CD14-positive monocyte (primary cell): Measurements from ENCODE around the gene INPP5A. TPM values are rescaled to one million over a fixed set of nuclear protein-coding genes. Genes with fewer than 3 reads are reported as not detected.

ENCODE experiments used
- DNase-seq, 3 donors: peaks; one replicate each; pipeline ENCODE4 v3.0.0-alpha.2; 2011 to 2022
- H2AFZ ChIP-seq: 2 replicates; pipeline ENCODE4 v1.6.0; 2012; ENCODE audit warnings: mild to moderate bottlenecking, low read depth, low read length, inconsistent platforms; ENCODE audit not compliant: insufficient read depth, poor library complexity, severe bottlenecking
- H3K27ac ChIP-seq, 2 donors: 1 replicate in 1 of 2; 2 replicates in 1 of 2; pipeline ENCODE4 v1.5.1; 2012 to 2013; ENCODE audit warnings: low read length in 2 of 2, control low read depth in 1 of 2, inconsistent platforms in 1 of 2, low read depth in 1 of 2, mild to moderate bottlenecking in 1 of 2
- H3K27me3 ChIP-seq, 2 donors: one replicate each; pipeline versions ENCODE4 v1.6.0 to v1.6.1; 2011 to 2013; ENCODE audit warnings: low read length in 2 of 2; ENCODE audit not compliant: control insufficient read depth in 2 of 2, insufficient read depth in 2 of 2
- H3K36me3 ChIP-seq, 2 donors: replicated peaks in 1 of 2; 1 replicate in 1 of 2; 2 replicates in 1 of 2; pipeline versions ENCODE4 v1.5.1 to v1.6.1; 2012 to 2013; ENCODE audit warnings: low read length in 2 of 2, control low read depth in 1 of 2, inconsistent platforms in 1 of 2, mild to moderate bottlenecking in 1 of 2; ENCODE audit not compliant: insufficient read depth in 2 of 2, control insufficient read depth in 1 of 2
- H3K4me1 ChIP-seq, 2 donors: 1 replicate in 1 of 2; 2 replicates in 1 of 2; pipeline versions ENCODE4 v1.5.1 to v1.6.1; 2012 to 2013; ENCODE audit warnings: low read length in 2 of 2, control low read depth in 1 of 2, inconsistent platforms in 1 of 2, mild to moderate bottlenecking in 1 of 2, moderate library complexity in 1 of 2; ENCODE audit not compliant: insufficient read depth in 2 of 2, control insufficient read depth in 1 of 2
- H3K4me2 ChIP-seq: replicated peaks from 2 replicates; pipeline ENCODE3; 2012; ENCODE audit warnings: low read length, moderate library complexity, mild to moderate bottlenecking; ENCODE audit not compliant: poor library complexity, severe bottlenecking; ENCODE audit errors: extremely low read depth
- H3K4me3 ChIP-seq, 3 experiments: fragments of 200-600 bp in 1 of 3; sonication (generic) in 1 of 3; replicated peaks in 1 of 3; 1 replicate in 2 of 3; 2 replicates in 1 of 3; pipeline ENCODE4 v1.5.1; 2011 to 2013; ENCODE audit warnings: low read length in 3 of 3, mild to moderate bottlenecking in 3 of 3, control low read depth in 2 of 3, low read depth in 2 of 3, inconsistent platforms in 1 of 3, moderate library complexity in 1 of 3
- H3K79me2 ChIP-seq: 2 replicates; pipeline ENCODE4 v1.6.0; 2012; ENCODE audit warnings: mild to moderate bottlenecking, control low read depth, inconsistent platforms, low read length, moderate library complexity; ENCODE audit not compliant: insufficient read depth
- H3K9ac ChIP-seq: 2 replicates; pipeline ENCODE4 v1.6.0; 2017; ENCODE audit warnings: low read length, mild to moderate bottlenecking; ENCODE audit not compliant: insufficient read depth, poor library complexity, severe bottlenecking
- H3K9me3 ChIP-seq, 2 donors: replicated peaks in 1 of 2; 1 replicate in 1 of 2; 2 replicates in 1 of 2; pipeline versions ENCODE4 v1.5.1 to v1.6.1; 2012 to 2013; ENCODE audit warnings: low read length in 2 of 2, control low read depth in 1 of 2; ENCODE audit not compliant: control insufficient read depth in 1 of 2, insufficient read depth in 1 of 2
- H4K20me1 ChIP-seq: 2 replicates; pipeline ENCODE4 v1.6.0; 2012; ENCODE audit warnings: mild to moderate bottlenecking, low read length, control low read depth, moderate library complexity; ENCODE audit not compliant: insufficient read depth
- H3K27ac Mint-ChIP-seq, 7 donors: one replicate each; pipeline ENCODE4 v1.8.0; 2020; ENCODE audit warnings: mild to moderate bottlenecking in 7 of 7, mixed read lengths in 7 of 7, moderate library complexity in 6 of 7, inconsistent platforms in 2 of 7
- H3K27me3 Mint-ChIP-seq, 3 donors: one replicate each; pipeline ENCODE4 v1.8.0; 2021 to 2022; ENCODE audit warnings: low read depth in 3 of 3, mild to moderate bottlenecking in 3 of 3, mixed read lengths in 3 of 3, moderate library complexity in 3 of 3, inconsistent platforms in 1 of 3
- H3K36me3 Mint-ChIP-seq, 2 donors: one replicate each; pipeline ENCODE4 v1.8.0; 2020; ENCODE audit warnings: mixed read lengths in 2 of 2, inconsistent platforms in 1 of 2, mild to moderate bottlenecking in 1 of 2
- H3K4me1 Mint-ChIP-seq: one replicate; pipeline ENCODE4 v1.8.0; 2020; ENCODE audit warnings: mild to moderate bottlenecking, mixed read lengths
- H3K4me3 Mint-ChIP-seq, 2 donors: one replicate each; pipeline ENCODE4 v1.8.0; 2020; ENCODE audit warnings: mild to moderate bottlenecking in 2 of 2, mixed read lengths in 2 of 2, moderate library complexity in 1 of 2
- H3K9me3 Mint-ChIP-seq, 7 donors: one replicate each; pipeline ENCODE4 v1.8.0; 2020 to 2022; ENCODE audit warnings: mixed read lengths in 7 of 7, mild to moderate bottlenecking in 6 of 7, moderate library complexity in 6 of 7, inconsistent platforms in 2 of 7
- WGBS: methylation state at CpG from one replicate; pipeline ENCODE4 v1.1.5; 2013; ENCODE audit warnings: missing lambda C conversion rate; ENCODE audit not compliant: insufficient coverage; 5-methylcytosine and 5-hydroxymethylcytosine counted together
- intact Hi-C, 2 donors: fragments of 100-400 bp; cut with micrococcal nuclease; formaldehyde crosslinking; loops; one replicate each; pipeline versions ENCODE4 v1.15.0 to v1.15.1; 2023
- polyA plus RNA-seq, 3 donors: library from polyadenylated mRNA; depleted of rRNA in 1 of 3; unstranded in 2 of 3; stranded (reverse) in 1 of 3; fragments of 300-500 nt in 2 of 3; fragments of >200 nt in 1 of 3; fragmentation: Illumina TruSeq in 2 of 3; gene quantifications; 1 replicate in 2 of 3; 2 replicates in 1 of 3; pipeline ENCODE4 v1.2.3, GENCODE V29; 2012 to 2021
- TF ChIP-seq, protein P1 (sequence below): fragments of 200-600 bp; IDR thresholded peaks from one replicate; pipeline ENCODE4 v1.8.0; 2022; ENCODE audit warnings: antibody characterized with exemption, mild to moderate bottlenecking

The INPP5A gene
- polyA plus RNA-seq, 3 donors: 0.87 to 17.2 (median 2.9) TPM

GRCh38 chr10:132577350-132578003, 39.9 kb downstream of the INPP5A start:
- H2AFZ ChIP-seq: no peak overlapping the region
- Mint-ChIP-seq H3K9me3 (peaks cover 0 to 8% (median 0%) of the 10 kb centered on the region in 7 donors), H3K4me3 (no peak overlapping the region), H3K27ac (peak overlapping the region in 2 of 7 donors; percentile 10 to 58), H3K4me1 (peaks cover 21% of the 10 kb centered on the region), H3K27me3 (peaks cover 0 to 13% (median 3%) of the 10 kb centered on the region in 3 donors), H3K36me3 (peaks cover 28 to 35% of the 10 kb centered on the region in 2 donors)
- no peaks in the 10 kb centered on the region for H3K27me3 ChIP-seq
- no peaks in the 10 kb centered on the region for H3K9me3 ChIP-seq
- no peaks in the 10 kb centered on the region for H3K36me3 ChIP-seq
- H3K4me2 ChIP-seq: no peak overlapping the region
- H3K27ac ChIP-seq: no peak overlapping the region
- H4K20me1 ChIP-seq: peaks cover 70% of the 10 kb centered on the region
- TF ChIP-seq, protein P1, sequence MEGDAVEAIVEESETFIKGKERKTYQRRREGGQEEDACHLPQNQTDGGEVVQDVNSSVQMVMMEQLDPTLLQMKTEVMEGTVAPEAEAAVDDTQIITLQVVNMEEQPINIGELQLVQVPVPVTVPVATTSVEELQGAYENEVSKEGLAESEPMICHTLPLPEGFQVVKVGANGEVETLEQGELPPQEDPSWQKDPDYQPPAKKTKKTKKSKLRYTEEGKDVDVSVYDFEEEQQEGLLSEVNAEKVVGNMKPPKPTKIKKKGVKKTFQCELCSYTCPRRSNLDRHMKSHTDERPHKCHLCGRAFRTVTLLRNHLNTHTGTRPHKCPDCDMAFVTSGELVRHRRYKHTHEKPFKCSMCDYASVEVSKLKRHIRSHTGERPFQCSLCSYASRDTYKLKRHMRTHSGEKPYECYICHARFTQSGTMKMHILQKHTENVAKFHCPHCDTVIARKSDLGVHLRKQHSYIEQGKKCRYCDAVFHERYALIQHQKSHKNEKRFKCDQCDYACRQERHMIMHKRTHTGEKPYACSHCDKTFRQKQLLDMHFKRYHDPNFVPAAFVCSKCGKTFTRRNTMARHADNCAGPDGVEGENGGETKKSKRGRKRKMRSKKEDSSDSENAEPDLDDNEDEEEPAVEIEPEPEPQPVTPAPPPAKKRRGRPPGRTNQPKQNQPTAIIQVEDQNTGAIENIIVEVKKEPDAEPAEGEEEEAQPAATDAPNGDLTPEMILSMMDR: peak; percentile 38
- 89% methylated on average over 14 of the region's 16 CpGs for WGBS
- intact Hi-C loops: loop anchor here in 1 of 2 donors (5.0 to 10.0 kb wide), 2 partner anchors 35 to 57 kb away; no protein-coding TSS in a partner anchor
- no peak overlapping the region for H3K9ac ChIP-seq
- peaks cover 53 to 63% of the 10 kb centered on the region in 2 donors for H3K4me1 ChIP-seq
- no peak overlapping the region for H3K4me3 ChIP-seq
- H3K79me2 ChIP-seq: peaks cover 86% of the 10 kb centered on the region
- DNase-seq: peak in 1 of 3 donors; percentile 33

DNA sequence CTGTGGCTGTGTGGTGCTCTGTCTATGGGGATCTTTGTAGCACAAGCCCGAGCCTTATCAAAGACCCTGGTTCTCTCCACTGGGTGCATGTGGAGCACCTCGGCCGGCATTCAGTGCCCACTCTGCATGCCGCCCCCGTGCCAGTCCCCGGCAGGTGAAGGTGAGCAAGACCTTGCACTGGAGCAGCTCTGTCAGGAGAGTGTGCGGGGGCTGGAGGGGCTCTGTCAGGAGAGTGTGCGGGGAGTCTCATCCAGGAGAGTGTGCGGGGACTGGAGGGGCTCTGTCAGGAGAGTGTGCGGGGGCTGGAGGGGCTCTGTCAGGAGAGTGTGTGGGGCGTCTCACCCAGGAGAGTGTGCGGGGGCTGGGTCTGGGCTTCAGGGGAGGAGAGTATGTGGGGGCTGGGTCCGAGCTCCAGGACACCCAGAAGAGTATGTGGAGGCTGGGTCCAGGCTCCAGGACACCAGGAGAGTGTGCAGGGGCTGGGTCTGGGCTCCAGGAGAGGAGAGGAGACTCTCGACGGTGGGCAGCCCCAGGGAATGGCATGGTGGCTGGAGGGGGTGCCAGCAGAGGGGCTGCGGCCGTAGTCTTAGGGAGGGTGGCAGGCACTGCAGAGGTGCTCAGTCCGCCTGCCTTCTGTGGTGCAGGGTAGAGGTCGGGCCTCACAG, 40.8 kb downstream of the INPP5A start:
- H3K4me3 Mint-ChIP-seq: no peak overlapping the region
- peak overlapping the region in 3 of 7 donors; percentile 24 to 41 (median 30) for H3K27ac Mint-ChIP-seq
- peaks cover 0 to 8% (median 0%) of the 10 kb centered on the region in 7 donors for H3K9me3 Mint-ChIP-seq
- no peaks in the 10 kb centered on the region for H3K9me3 ChIP-seq
- peaks cover 27% of the 10 kb centered on the region for H3K4me1 Mint-ChIP-seq
- peaks cover 0 to 13% (median 3%) of the 10 kb centered on the region in 3 donors for H3K27me3 Mint-ChIP-seq
- no peaks in the 10 kb centered on the region for H3K27me3 ChIP-seq
- TF ChIP-seq, protein P1: no peak
- intact Hi-C loops: loop anchor here in 1 of 2 donors (5.0 to 10.0 kb wide), 2 partner anchors 36 to 56 kb away; no protein-coding TSS in a partner anchor
- H3K79me2 ChIP-seq: peaks cover 88% of the 10 kb centered on the region
- WGBS: 94% methylated on average over 16 of the region's 19 CpGs
- peaks cover 63% of the 10 kb centered on the region for H4K20me1 ChIP-seq
- H2AFZ ChIP-seq: no peak overlapping the region
- no peaks in the 10 kb centered on the region for H3K36me3 ChIP-seq
- no peak for DNase-seq
- no peak overlapping the region for H3K4me3 ChIP-seq
- peaks cover 31 to 44% of the 10 kb centered on the region in 2 donors for H3K36me3 Mint-ChIP-seq
- H3K27ac ChIP-seq: no peak overlapping the region
- H3K9ac ChIP-seq: no peak overlapping the region
- H3K4me1 ChIP-seq: peaks cover 52 to 61% of the 10 kb centered on the region in 2 donors
- no peak overlapping the region for H3K4me2 ChIP-seq
